ENCODE results near the gene SMPD2.

DNA sequence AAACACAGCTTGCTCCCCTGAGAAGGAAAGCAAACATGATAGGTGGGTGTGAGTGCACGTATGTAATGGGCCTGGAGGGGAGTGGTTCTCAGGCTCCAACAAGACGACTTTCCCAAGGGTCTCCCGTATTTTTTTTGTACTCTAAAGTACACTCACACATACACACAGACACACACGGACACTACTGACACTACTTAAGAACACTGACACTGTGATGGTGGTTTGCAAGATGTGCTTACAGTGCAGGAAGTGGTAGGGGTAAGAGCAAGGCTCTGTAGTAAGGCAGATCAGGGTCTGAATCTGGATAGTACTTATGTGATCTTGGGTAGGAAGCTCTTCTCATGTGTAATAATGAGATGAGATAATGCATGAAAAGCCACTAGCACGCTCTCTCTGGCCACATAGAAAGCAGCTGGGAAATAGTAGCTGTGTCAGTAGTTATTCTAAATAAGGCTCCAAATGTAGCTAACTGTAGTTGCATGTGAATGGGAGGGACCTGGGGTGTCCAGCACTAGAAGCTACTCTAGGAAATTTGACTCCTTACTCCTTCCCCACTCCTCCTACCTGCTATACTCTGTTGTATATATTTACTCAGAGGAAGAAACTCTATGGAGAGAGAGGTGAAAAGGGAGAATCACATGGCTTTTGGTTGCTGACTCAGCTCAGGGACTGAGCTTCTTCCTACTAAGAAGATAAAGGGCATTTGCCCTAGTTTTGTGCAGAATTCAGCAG lies 50.8 kb downstream of the SMPD2 start:
- TF ChIP-seq, protein P1, sequence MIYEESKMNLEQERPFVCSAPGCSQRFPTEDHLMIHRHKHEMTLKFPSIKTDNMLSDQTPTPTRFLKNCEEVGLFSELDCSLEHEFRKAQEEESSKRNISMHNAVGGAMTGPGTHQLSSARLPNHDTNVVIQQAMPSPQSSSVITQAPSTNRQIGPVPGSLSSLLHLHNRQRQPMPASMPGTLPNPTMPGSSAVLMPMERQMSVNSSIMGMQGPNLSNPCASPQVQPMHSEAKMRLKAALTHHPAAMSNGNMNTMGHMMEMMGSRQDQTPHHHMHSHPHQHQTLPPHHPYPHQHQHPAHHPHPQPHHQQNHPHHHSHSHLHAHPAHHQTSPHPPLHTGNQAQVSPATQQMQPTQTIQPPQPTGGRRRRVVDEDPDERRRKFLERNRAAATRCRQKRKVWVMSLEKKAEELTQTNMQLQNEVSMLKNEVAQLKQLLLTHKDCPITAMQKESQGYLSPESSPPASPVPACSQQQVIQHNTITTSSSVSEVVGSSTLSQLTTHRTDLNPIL (CRISPR knock-in tag; IDR thresholded peaks at IDR 0.05; ENCODE audit: low read depth), result no peak
- TF ChIP-seq GLIS3 (CRISPR knock-in tag; IDR thresholded peaks at IDR 0.05) (no peak), TOX (CRISPR knock-in tag; IDR thresholded peaks at IDR 0.05; ENCODE audit: borderline replicate concordance) (no peak), BACH2 (CRISPR knock-in tag; IDR thresholded peaks at IDR 0.05; ENCODE audit: borderline replicate concordance) (no peak), ZFP3 (CRISPR knock-in tag; IDR thresholded peaks at IDR 0.05) (no peak)
